OCI-LY7 (cell line): ENCODE results near the gene NKAIN2.

Source experiments
- CTCF ChIP-seq: fragments of 200-600 bp; sonication (generic); conservative IDR thresholded peaks from 2 replicates; pipeline ENCODE4 v1.5.1; 2014; ENCODE audit warnings: mild to moderate bottlenecking, antibody characterized with exemption, low read length, moderate library complexity, mixed read lengths
- EZH2phosphoT487 ChIP-seq: fragments of 200-600 bp; sonication (generic); IDR thresholded peaks from 2 replicates; pipeline ENCODE4 v1.6.1; 2018; ENCODE audit warnings: low read depth, borderline replicate concordance, mild to moderate bottlenecking, mixed run types, antibody characterized with exemption, low read length, moderate library complexity, mixed read lengths

GRCh38 chr6:124356276-124356810 is 552.7 kb downstream of the NKAIN2 start:
- TF ChIP-seq CTCF: no peak
- TF ChIP-seq EZH2phosphoT487: no peak
